ENCODE data around the gene GRM7. TPM values are rescaled to one million over a fixed set of nuclear protein-coding genes. Genes with fewer than 3 reads are reported as not detected.

GRM7 gene
- total and polyA plus RNA-seq, 9 of the 15 experiments (the other 6 are each of a cell fraction or from before 2014, with no cell fraction given): not detected

DNA sequence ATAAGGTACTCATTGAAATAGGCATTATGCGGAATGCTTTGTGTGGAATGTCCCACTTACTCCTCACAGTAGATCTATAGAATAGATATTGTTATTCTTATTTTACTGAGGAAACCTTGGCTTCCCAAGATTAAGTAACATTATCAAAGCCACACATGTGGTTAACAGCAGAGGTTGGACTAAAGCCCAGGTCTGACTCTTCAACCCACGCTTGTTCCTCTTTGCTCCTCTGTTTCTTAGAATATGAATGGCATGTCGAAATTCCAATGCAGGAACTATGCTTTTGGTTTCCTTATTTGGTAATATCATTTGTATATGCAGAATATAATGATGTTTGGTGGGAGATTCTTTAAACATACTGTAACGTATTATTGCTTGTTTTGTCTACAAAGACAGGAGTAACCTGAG, 821.9 kb downstream of the GRM7 start:
- TF ChIP-seq CEBPB (tag; IDR thresholded peaks at IDR 0.05) (peak; percentile 52; the same call in 1 of the 2 replicates), SREBF2 (CRISPR knock-in tag; IDR thresholded peaks at IDR 0.05) (no peak), SRF (CRISPR knock-in tag; IDR thresholded peaks at IDR 0.05) (peak in 1 of 2 experiments; percentile 76; a peak in 1 of 4 replicates)
- no peaks in the 10 kb centered on the region for H3K36me3 ChIP-seq (ENCODE audit: control insufficient read depth, insufficient read depth, low read length)
- peak in 1 of 4 experiments; percentile 18 for DNase-seq (ENCODE audit: extremely low read depth in 1 of 4, low spot score in 3 of 4)
- BruUV-seq (replicated peaks): no TSS peak
- no peaks in the 10 kb centered on the region; the same call in 1 of the 2 replicates for H3K9me3 ChIP-seq (replicated peaks; ENCODE audit: control insufficient read depth, insufficient read depth, low read depth, low read length)
- ChIA-PET CTCF (ENCODE audit: low intra/inter-chr PET ratio) (no interaction called here), POLR2A (no interaction called here)
- FAIRE-seq: no peak
- H4K20me1 ChIP-seq (replicated peaks; ENCODE audit: control insufficient read depth, insufficient read depth, low read length): no peaks in the 10 kb centered on the region
- 1% methylated on average over 4 of the region's 4 CpGs for WGBS (ENCODE audit: insufficient coverage, low coverage, missing lambda C conversion rate)
- intact Hi-C loops (cut with micrococcal nuclease): no loop called here
- no peak overlapping the region for H3K4me3 ChIP-seq
- H3K4me1 ChIP-seq (replicated peaks in 1 of 2; ENCODE audit: control insufficient read depth in 2 of 2, insufficient read depth in 2 of 2, low read length in 2 of 2): no peaks in the 10 kb centered on the region
- H3K4me2 ChIP-seq (ENCODE audit: insufficient read depth, low read length): no peak overlapping the region
- no peak for ATAC-seq
- H2AFZ ChIP-seq (ENCODE audit: low read depth, low read length): no peak overlapping the region
- H3K27me3 ChIP-seq (ENCODE audit: control insufficient read depth in 2 of 2, insufficient read depth in 2 of 2, low read length in 2 of 2): no peaks in the 10 kb centered on the region
- H3K9me1 ChIP-seq (ENCODE audit: control insufficient read depth, insufficient read depth, low read length): no peaks in the 10 kb centered on the region
- no peaks in the 10 kb centered on the region for H3K79me2 ChIP-seq (ENCODE audit: control insufficient read depth, insufficient read depth, low read length)
- no peak overlapping the region for H3K9ac ChIP-seq (ENCODE audit: insufficient read depth in 1 of 2, low read depth in 2 of 2, low read length in 2 of 2)
- in situ Hi-C loops (cut with MboI): no loop called here
- H3K27ac ChIP-seq (ENCODE audit: extremely low read depth, low read depth, low read length): no peak overlapping the region

DNA sequence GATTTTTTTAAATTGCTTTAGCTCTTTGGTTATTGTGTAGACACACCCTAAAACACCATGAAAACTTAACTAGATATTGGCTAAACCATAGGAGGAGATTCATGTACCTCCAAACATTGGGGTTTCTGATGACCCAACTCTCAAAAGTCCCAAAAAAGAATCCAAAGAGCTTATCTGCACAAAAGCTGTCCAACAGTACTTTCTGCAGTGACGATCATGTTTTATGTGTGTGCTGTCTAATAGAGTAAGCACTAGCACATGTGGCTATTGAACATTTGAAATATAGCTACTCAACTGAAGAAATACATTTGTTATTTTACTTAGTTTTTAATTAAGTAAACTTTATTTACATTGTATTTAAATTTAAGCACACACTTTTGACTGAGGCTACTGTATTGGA, 822.5 kb downstream of the GRM7 start:
- no peaks in the 10 kb centered on the region; the same call in 1 of the 2 replicates for H3K9me3 ChIP-seq (replicated peaks; ENCODE audit: control insufficient read depth, insufficient read depth, low read depth, low read length)
- H3K4me3 ChIP-seq: no peak overlapping the region
- ATAC-seq (no peak), FAIRE-seq (no peak), DNase-seq (ENCODE audit: extremely low read depth in 1 of 4, low spot score in 3 of 4) (no peak)
- H3K79me2 ChIP-seq (ENCODE audit: control insufficient read depth, insufficient read depth, low read length): no peaks in the 10 kb centered on the region
- no peak overlapping the region for H3K27ac ChIP-seq (ENCODE audit: extremely low read depth, low read depth, low read length)
- H3K27me3 ChIP-seq (ENCODE audit: control insufficient read depth in 2 of 2, insufficient read depth in 2 of 2, low read length in 2 of 2): no peaks in the 10 kb centered on the region
- TF ChIP-seq, protein P1, sequence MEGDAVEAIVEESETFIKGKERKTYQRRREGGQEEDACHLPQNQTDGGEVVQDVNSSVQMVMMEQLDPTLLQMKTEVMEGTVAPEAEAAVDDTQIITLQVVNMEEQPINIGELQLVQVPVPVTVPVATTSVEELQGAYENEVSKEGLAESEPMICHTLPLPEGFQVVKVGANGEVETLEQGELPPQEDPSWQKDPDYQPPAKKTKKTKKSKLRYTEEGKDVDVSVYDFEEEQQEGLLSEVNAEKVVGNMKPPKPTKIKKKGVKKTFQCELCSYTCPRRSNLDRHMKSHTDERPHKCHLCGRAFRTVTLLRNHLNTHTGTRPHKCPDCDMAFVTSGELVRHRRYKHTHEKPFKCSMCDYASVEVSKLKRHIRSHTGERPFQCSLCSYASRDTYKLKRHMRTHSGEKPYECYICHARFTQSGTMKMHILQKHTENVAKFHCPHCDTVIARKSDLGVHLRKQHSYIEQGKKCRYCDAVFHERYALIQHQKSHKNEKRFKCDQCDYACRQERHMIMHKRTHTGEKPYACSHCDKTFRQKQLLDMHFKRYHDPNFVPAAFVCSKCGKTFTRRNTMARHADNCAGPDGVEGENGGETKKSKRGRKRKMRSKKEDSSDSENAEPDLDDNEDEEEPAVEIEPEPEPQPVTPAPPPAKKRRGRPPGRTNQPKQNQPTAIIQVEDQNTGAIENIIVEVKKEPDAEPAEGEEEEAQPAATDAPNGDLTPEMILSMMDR (IDR thresholded peaks at IDR 0.05 in 2 of 3, conservative IDR thresholded peaks at IDR 0.05 in 1 of 3; ENCODE audit: insufficient read depth in 2 of 3, low read depth in 1 of 3, low read length in 3 of 3): no peak
- TF ChIP-seq ZNF212 (CRISPR knock-in tag; IDR thresholded peaks at IDR 0.05): 0 out of 2 replicates have a peak, but pooled peaks have one; percentile 58
- H3K4me1 ChIP-seq (replicated peaks in 1 of 2; ENCODE audit: control insufficient read depth in 2 of 2, insufficient read depth in 2 of 2, low read length in 2 of 2): no peaks in the 10 kb centered on the region
- POLR2A ChIA-PET: interaction anchor here (0.7 kb wide), 2 partner anchors 34 to 818 kb away, joined by 3 read pairs; partner anchors contain the start of gene LMCD1
- in situ Hi-C loops (cut with MboI) (no loop called here), intact Hi-C loops (cut with micrococcal nuclease) (no loop called here)
- 0% methylated on average over 1 of the region's 1 CpG for WGBS (ENCODE audit: insufficient coverage, low coverage, missing lambda C conversion rate)
- H2AFZ ChIP-seq (ENCODE audit: low read depth, low read length): no peak overlapping the region
- CTCF ChIA-PET (ENCODE audit: low intra/inter-chr PET ratio): no interaction called here
- no peaks in the 10 kb centered on the region for H3K36me3 ChIP-seq (ENCODE audit: control insufficient read depth, insufficient read depth, low read length)
- H3K4me2 ChIP-seq (ENCODE audit: insufficient read depth, low read length): no peak overlapping the region
- H3K9me1 ChIP-seq (ENCODE audit: control insufficient read depth, insufficient read depth, low read length): no peaks in the 10 kb centered on the region
- H3K9ac ChIP-seq (ENCODE audit: insufficient read depth in 1 of 2, low read depth in 2 of 2, low read length in 2 of 2): no peak overlapping the region
- no TSS peak for BruUV-seq (replicated peaks)
- no peaks in the 10 kb centered on the region for H4K20me1 ChIP-seq (replicated peaks; ENCODE audit: control insufficient read depth, insufficient read depth, low read length)

Measured in K562 (cell line).